ENCODE results near the gene HGS.

- TF ChIP-seq EZH2 (IDR thresholded peaks at IDR 0.05; ENCODE audit: borderline replicate concordance) (no peak), EZH2phosphoT487 (IDR thresholded peaks at IDR 0.05; ENCODE audit: low read depth, severe bottlenecking, unreplicated experiment) (no peak)
- TF ChIP-seq, protein P1, sequence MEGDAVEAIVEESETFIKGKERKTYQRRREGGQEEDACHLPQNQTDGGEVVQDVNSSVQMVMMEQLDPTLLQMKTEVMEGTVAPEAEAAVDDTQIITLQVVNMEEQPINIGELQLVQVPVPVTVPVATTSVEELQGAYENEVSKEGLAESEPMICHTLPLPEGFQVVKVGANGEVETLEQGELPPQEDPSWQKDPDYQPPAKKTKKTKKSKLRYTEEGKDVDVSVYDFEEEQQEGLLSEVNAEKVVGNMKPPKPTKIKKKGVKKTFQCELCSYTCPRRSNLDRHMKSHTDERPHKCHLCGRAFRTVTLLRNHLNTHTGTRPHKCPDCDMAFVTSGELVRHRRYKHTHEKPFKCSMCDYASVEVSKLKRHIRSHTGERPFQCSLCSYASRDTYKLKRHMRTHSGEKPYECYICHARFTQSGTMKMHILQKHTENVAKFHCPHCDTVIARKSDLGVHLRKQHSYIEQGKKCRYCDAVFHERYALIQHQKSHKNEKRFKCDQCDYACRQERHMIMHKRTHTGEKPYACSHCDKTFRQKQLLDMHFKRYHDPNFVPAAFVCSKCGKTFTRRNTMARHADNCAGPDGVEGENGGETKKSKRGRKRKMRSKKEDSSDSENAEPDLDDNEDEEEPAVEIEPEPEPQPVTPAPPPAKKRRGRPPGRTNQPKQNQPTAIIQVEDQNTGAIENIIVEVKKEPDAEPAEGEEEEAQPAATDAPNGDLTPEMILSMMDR (IDR thresholded peaks at IDR 0.05; ENCODE audit: poor library complexity), result no peak
Measured at GRCh38 chr17:81691196-81691595, 7.4 kb downstream of the HGS start.
